ENCODE measurements around the gene DGCR8. TPM values are rescaled to one million over a fixed set of nuclear protein-coding genes. Genes with fewer than 3 reads are reported as not detected.

DGCR8 gene
- total RNA-seq, 1 experiment from 2014 or later: 53.1 TPM

DNA sequence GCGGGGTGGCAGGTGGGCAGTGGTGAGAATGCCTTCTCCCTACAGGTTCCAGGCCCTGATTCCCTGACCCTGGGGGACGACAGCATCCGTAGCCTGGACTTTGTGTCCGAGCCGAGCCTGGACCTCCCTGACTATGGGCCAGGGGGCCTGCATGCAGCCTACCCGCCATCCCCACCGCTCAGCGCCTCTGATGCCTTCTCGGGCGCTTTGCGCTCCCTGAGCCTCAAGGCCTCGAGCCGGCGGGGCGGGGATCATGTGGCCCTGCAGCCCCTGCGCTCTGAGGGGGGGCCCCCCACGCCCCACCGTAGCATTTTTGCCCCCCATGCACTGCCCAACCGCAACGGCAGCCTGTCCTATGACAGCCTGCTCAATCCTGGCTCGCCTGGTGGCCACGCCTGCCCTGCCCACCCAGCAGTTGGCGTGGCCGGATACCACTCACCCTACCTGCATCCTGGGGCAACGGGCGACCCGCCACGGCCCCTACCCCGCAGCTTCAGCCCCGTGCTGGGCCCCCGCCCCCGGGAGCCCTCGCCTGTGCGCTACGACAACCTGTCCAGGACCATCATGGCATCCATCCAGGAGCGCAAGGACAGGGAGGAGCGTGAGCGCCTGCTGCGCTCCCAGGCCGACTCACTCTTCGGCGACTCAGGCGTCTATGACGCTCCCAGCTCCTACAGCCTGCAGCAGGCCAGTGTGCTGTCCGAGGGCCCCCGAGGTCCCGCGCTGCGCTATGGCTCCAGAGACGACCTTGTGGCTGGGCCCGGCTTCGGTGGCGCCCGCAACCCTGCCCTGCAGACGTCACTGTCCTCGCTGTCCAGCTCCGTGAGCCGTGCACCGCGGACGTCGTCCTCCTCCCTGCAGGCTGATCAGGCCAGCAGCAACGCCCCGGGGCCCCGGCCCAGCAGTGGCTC lies 62.9 kb downstream of the DGCR8 start:
- H3K27ac Mint-ChIP-seq (ENCODE audit: unreplicated experiment): no peak overlapping the region

DNA sequence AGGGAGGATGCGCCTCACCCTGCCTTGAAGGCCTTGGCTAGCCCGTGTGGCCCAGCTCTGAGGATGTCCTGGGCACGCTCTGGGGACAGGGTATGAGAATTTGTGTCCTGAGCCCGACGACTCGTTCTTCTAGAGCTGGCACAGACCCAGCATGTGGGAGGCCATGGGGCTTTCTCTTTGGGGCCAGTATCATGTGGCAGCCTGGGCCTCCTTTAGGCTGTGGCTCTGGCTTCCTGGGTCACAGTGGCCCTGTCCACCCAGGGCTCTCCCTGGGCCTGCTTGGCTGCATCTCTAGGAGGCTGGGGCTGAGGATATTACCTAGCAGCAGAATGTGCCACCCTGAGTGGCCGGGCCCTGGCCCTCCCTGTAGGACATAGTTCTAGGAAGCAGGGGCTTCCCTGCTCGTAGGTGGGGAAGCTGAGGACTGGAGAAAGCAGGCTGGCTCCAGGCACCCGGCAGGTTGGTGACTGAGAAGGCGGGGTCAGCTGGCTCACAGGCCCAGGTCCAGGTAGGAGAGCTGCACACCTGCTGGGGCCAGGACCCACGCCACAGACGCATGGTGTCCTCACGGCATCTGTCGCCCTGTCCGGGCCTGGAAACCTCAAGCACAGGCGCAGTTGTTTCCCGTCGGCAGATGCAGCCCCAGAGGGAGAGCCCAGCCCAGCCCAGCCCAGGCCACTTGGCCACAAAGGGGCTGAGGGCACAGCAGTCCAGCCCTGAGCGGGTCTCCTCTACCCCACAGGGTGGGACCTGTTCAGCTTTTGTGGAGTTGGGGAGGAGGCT lies 64.0 kb downstream of the DGCR8 start:
- Mint-ChIP-seq H3K9me3 (ENCODE audit: unreplicated experiment) (no peaks in the 10 kb centered on the region), H3K27ac (ENCODE audit: unreplicated experiment) (no peak overlapping the region), H3K36me3 (ENCODE audit: insufficient read depth, unreplicated experiment) (no peaks in the 10 kb centered on the region), H3K4me3 (ENCODE audit: unreplicated experiment) (no peak overlapping the region), H3K4me1 (ENCODE audit: low read depth, unreplicated experiment) (no peaks in the 10 kb centered on the region), H3K27me3 (ENCODE audit: insufficient read depth, unreplicated experiment) (no peaks in the 10 kb centered on the region)
- no peaks in the 10 kb centered on the region for H3K4me1 ChIP-seq
- no peaks in the 10 kb centered on the region for H3K9me3 ChIP-seq
- intact Hi-C loops (cut with micrococcal nuclease; ENCODE audit: unreplicated experiment): no loop called here
- CTCF ChIA-PET: no interaction called here
- H3K36me3 ChIP-seq (ENCODE audit: control insufficient read depth, insufficient read depth, low read length): no peaks in the 10 kb centered on the region
- H3K4me3 ChIP-seq (ENCODE audit: low read depth, low read length): no peak overlapping the region
- TF ChIP-seq, protein P1, sequence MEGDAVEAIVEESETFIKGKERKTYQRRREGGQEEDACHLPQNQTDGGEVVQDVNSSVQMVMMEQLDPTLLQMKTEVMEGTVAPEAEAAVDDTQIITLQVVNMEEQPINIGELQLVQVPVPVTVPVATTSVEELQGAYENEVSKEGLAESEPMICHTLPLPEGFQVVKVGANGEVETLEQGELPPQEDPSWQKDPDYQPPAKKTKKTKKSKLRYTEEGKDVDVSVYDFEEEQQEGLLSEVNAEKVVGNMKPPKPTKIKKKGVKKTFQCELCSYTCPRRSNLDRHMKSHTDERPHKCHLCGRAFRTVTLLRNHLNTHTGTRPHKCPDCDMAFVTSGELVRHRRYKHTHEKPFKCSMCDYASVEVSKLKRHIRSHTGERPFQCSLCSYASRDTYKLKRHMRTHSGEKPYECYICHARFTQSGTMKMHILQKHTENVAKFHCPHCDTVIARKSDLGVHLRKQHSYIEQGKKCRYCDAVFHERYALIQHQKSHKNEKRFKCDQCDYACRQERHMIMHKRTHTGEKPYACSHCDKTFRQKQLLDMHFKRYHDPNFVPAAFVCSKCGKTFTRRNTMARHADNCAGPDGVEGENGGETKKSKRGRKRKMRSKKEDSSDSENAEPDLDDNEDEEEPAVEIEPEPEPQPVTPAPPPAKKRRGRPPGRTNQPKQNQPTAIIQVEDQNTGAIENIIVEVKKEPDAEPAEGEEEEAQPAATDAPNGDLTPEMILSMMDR (IDR thresholded peaks at IDR 0.05; ENCODE audit: insufficient read depth in 1 of 2, low read depth in 1 of 2, low read length in 1 of 2, severe bottlenecking in 1 of 2, unreplicated experiment in 1 of 2): no peak
- DNase-seq: no peak
- H3K27me3 ChIP-seq (replicated peaks; ENCODE audit: control insufficient read depth, insufficient read depth, low read length): no peaks in the 10 kb centered on the region
- POLR2A ChIA-PET: no interaction called here
- BruUV-seq (replicated peaks): no TSS peak

More for the DNA sequence above, 62.9 kb downstream of the DGCR8 start:
- no peaks in the 10 kb centered on the region for H3K4me1 ChIP-seq
- no peaks in the 10 kb centered on the region for H3K36me3 ChIP-seq (ENCODE audit: control insufficient read depth, insufficient read depth, low read length)
- no peak overlapping the region for H3K4me3 Mint-ChIP-seq (ENCODE audit: unreplicated experiment)
- CTCF ChIA-PET: no interaction called here
- no peaks in the 10 kb centered on the region for H3K4me1 Mint-ChIP-seq (ENCODE audit: low read depth, unreplicated experiment)
- no peaks in the 10 kb centered on the region for H3K9me3 Mint-ChIP-seq (ENCODE audit: unreplicated experiment)
- no peaks in the 10 kb centered on the region for H3K27me3 ChIP-seq (replicated peaks; ENCODE audit: control insufficient read depth, insufficient read depth, low read length)
- no peaks in the 10 kb centered on the region for H3K9me3 ChIP-seq
- no peak overlapping the region for H3K4me3 ChIP-seq (ENCODE audit: low read depth, low read length)
- TF ChIP-seq, protein P1 (IDR thresholded peaks at IDR 0.05; ENCODE audit: insufficient read depth in 1 of 2, low read depth in 1 of 2, low read length in 1 of 2, severe bottlenecking in 1 of 2, unreplicated experiment in 1 of 2): no peak
- H3K36me3 Mint-ChIP-seq (ENCODE audit: insufficient read depth, unreplicated experiment): no peaks in the 10 kb centered on the region
- intact Hi-C loops (cut with micrococcal nuclease; ENCODE audit: unreplicated experiment): no loop called here
- no TSS peak for BruUV-seq (replicated peaks)
- H3K27me3 Mint-ChIP-seq (ENCODE audit: insufficient read depth, unreplicated experiment): no peaks in the 10 kb centered on the region
- POLR2A ChIA-PET: no interaction called here
- no peak for DNase-seq

DNA sequence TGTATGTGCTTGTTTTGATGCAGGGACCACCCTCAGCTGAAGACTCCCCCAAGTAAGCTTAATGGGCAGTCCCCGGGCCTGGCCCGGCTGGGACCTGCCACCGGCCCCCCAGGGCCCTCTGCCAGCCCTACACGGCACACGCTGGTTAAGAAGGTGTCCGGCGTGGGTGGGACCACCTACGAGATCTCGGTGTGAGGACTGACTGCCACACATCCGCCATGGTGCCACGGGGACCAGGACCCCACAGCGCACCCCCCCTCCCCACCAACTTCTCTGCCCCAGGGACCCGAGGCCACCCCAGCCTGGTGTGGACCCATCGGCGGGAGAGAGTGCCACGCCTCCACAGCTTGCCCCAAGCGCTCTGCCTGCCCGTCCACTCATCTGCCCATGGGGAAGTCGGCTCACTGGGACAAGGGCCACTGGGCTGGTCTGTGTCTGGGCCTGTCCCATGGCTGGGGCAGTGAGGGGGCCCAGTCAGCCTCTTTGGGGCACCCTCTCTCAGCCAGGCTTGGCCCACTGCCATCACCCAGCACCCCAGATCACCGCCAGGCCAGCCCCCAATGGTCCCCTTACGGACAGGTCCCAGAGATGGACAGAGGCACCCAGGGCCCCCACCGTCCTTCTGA lies 65.3 kb downstream of the DGCR8 start:
- H3K27ac Mint-ChIP-seq (ENCODE audit: unreplicated experiment): no peak overlapping the region
- intact Hi-C loops (cut with micrococcal nuclease; ENCODE audit: unreplicated experiment): no loop called here
- no peaks in the 10 kb centered on the region for H3K36me3 Mint-ChIP-seq (ENCODE audit: insufficient read depth, unreplicated experiment)
- Histone ChIP-seq H3K27me3 (replicated peaks; ENCODE audit: control insufficient read depth, insufficient read depth, low read length) (no peaks in the 10 kb centered on the region), H3K9me3 (no peaks in the 10 kb centered on the region), H3K4me3 (ENCODE audit: low read depth, low read length) (no peak overlapping the region), H3K4me1 (no peaks in the 10 kb centered on the region), H3K36me3 (ENCODE audit: control insufficient read depth, insufficient read depth, low read length) (no peaks in the 10 kb centered on the region)
- no peaks in the 10 kb centered on the region for H3K9me3 Mint-ChIP-seq (ENCODE audit: unreplicated experiment)
- CTCF ChIA-PET: no interaction called here
- TF ChIP-seq, protein P1 (IDR thresholded peaks at IDR 0.05; ENCODE audit: insufficient read depth in 1 of 2, low read depth in 1 of 2, low read length in 1 of 2, severe bottlenecking in 1 of 2, unreplicated experiment in 1 of 2): no peak
- BruUV-seq (replicated peaks): no TSS peak
- no peaks in the 10 kb centered on the region for H3K27me3 Mint-ChIP-seq (ENCODE audit: insufficient read depth, unreplicated experiment)
- H3K4me3 Mint-ChIP-seq (ENCODE audit: unreplicated experiment): no peak overlapping the region
- DNase-seq: no peak
- POLR2A ChIA-PET: no interaction called here
- no peaks in the 10 kb centered on the region for H3K4me1 Mint-ChIP-seq (ENCODE audit: low read depth, unreplicated experiment)

Data from Caco-2 (cell line).